Measurements from ENCODE around the gene LMBRD2.

Gene LMBRD2

DNA sequence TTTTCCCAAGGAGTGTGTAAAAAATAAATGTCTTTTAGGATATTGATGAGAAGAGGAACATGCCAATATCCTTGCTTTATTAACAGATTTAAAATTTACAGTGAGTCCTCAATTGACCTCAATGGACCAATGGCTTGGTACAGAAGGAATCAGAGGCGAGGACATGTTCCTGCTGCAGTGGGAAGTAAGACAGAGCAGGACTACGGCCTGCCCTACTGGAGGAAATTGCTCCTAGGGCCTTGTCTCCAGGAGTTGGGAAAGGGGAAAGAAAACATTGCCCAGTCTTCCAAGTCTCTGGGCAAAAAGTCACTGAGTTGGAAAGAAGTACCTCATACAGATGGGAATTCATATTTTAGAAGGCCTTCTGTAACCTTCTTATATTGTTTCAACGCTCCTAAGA is 51.9 kb downstream of the LMBRD2 start:
- DNase-seq, result no peak

DNA sequence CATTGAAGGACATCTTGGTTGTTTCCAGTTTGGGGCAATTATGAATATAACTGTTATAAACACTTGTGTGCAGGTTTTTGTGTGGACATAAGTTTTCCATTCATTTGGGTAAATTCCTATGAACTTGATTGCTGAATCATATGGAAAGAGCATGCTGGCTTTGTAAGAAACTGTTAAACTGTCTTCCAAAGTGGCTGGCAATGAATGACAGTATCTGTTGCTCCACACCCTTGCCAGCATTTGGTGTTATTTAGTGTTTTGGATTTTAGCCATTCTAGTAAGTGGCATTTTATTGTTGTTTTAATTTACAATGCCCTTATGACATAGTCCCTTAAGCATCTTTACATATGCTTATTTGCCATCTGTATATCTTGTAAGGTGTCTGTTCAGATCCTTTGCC is 55.2 kb downstream of the LMBRD2 start:
- no peak for DNase-seq

GRCh38 chr5:36089989-36090388 is 61.7 kb downstream of the LMBRD2 start:
- DNase-seq, result no peak

- DNase-seq, result no peak
Measured at GRCh38 chr5:36079200-36079781, 72.4 kb downstream of the LMBRD2 start.

GRCh38 chr5:36078430-36078829 is 73.3 kb downstream of the LMBRD2 start:
- DNase-seq, result no peak

- no peak for DNase-seq
Measured at GRCh38 chr5:36073595-36074216, 78.0 kb downstream of the LMBRD2 start.

- DNase-seq, result no peak
Measured at GRCh38 chr5:36070687-36071571, 80.8 kb downstream of the LMBRD2 start.

- no peak for DNase-seq
Measured at GRCh38 chr5:36068751-36069281, 82.9 kb downstream of the LMBRD2 start.

DNA sequence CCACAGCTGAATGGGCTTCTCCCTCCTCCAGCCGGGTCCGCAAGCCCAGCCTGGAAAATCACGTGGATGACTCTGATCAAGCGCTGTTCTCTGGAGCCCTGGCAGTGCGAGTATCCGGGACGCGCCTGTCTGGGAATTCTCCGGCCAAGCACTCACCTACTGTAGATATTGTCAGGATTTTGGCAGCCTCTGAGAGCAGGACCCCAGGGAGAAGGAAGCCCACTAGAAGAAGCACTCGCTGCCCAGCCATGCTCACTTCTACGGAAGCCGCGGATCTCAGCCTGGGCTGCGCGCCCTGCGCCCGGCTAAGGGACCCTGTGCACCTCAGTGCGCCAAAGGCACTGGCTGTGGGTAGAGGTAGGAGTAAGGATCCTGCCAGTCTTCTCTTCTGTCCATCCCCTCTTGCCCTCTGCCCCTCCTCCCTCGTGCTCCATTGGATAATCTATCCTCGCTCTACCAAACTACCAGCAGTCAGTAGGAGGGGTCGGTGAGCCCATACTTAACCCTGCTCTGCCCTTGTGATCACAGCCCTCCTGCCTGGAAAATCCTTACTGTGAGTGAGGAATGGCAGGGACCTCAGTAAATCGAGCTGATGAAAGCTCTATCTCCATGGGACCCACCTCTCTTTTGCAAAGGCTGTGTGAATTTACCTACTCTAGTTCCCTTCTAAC is 85.0 kb downstream of the LMBRD2 start, which contains the start of gene UGT3A2:
Gene UGT3A2, minus strand, starts transcription at position 343 of the 671 bp plus-strand sequence. Its CDS starts 93 bp downstream, at position 250.
- no peak for DNase-seq

- DNase-seq, result no peak
Measured at GRCh38 chr5:36066001-36066539, 85.6 kb downstream of the LMBRD2 start.

GRCh38 chr5:36060420-36060887 is 91.2 kb downstream of the LMBRD2 start:
- no peak for DNase-seq

DNA sequence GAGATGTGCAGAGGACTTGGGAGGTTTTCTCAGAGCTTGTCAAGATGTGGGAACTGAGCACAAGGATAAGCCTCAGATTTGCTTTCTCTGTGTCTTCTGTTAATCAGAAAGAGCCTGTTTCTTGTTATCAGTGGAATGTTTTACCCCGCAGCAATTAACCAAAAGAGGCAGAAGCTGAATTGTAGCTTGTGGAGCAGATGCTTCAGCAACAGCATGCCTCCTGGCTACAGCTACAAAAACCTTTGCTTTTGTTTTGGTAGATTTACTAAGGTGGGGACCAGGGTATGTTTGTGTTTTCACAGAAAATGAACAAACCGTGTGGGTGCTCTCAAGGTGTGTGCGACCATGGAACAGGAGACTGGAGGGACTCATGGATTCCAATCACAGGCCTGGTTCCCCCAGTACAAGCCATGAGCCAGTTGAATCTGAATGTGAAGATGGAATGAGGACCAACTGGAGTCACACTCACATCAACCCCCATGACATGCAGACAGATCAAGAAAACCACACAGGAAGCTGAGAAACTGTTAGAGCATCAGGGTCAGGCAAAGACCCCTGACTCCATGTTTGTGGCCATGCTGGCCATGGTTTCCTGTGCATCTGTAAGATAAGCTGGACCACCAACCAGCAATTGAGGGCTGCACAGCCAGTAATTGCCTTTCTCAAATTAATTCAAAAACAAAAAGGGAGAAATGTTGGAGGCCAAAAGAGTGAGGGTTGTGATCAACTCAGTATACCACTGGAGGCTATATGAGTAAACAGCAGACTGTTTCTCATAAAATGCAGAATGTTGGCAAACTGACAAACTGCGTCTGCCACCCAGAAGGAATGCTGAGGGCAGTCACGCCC is 91.9 kb downstream of the LMBRD2 start:
- no peak for DNase-seq

DNA sequence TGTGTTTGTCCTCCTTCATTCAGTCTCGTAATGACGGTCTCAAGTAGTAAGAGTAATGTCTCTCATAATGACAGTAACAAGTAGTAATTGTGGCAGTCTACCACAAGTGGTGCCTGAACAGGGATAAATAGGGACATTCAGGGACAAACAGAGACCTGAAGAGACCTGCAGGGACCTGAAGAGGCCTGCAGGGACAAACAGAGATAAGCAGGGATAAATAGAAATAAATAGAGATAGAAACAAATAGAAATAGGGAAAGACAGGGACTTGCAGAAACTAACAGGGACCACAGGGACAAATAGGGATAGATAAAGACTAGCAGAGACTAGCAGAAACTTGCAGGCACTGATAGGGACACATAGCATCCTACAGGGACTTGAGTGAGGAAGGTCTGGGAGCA is 92.9 kb downstream of the LMBRD2 start:
- DNase-seq, result no peak

DNA sequence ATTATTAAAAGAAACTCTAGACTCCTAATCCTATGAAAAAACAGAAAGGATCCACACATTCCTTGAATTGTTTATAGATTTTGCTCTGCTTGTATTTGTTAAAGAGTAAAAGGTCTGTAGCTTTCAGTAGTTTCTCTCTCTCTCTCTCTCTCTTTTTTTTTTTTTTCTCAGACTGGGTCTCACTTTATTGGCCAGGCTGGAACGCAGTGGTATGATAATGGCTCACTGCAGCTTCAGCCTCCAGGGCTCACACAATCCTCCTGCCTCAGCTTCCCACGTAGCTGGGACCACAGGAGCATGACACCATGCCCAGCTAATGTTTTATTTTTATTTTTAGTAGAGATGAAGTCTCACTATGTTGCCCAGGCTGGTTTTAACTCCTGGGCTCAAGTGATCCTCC is 94.3 kb downstream of the LMBRD2 start:
- DNase-seq, result no peak

DNA sequence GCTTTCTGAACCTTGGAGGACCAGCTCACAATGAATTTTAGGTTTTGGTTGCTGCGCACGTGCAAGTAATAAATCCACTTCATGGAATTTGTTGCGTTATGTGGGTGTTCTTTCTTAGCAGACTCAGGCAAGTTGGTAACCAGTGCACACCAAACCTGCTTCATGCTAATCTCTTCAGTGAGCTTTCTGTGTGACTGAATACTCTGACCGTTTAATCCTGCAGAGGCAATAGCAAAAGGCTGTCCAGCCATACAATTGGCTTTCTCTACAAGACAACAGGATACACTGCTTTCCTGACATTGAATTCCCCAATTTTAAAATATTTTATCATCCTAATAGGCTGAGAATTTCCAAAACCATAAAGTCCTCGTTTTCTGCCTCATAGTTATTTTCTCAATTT is 95.3 kb downstream of the LMBRD2 start:
- DNase-seq, result no peak

DNA sequence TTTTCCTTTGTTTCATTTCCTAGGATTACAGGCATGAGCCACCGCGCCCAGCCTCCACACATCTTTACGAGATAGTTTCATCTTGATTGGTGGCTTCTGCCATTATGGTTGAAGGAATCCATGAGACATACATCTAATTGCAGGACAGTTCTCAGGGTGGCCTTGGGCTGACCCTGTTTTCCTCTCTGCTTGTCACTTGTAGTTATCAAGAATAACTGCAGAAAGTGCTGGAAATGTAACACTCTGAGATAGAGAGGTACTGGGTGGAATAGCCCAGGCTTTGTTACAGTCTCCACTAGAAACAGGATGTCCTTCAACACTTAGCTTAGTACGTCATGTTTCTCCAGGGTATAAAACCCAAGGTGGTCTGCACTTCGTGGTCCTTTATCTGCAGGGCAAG is 95.7 kb downstream of the LMBRD2 start:
- no peak for DNase-seq

DNA sequence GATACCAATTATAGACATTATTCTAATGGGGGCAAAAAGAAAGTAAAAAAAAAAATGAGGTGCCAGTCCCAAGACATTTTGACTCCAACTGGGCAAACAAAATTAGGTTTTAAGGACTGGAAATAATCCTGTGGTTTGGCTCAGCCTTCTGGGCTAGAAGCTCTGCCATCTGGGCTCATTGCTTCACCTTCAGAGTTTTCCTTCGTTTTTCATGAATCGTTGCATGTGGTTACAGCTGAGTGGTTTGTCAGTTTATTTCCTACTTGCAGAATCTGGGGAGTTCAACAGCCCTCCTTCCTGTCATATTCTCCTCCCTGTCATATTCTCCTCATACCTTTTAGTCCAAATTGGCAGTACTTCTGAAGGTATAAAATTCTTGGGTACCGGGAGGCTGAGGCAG is 97.0 kb downstream of the LMBRD2 start:
- no peak for DNase-seq

- DNase-seq, result no peak
Measured at GRCh38 chr5:36052538-36052937, 99.1 kb downstream of the LMBRD2 start.

- DNase-seq, result no peak
Measured at GRCh38 chr5:36049949-36050348, 101.7 kb downstream of the LMBRD2 start.
